ACHN (cell line): ENCODE data around the gene AUTS2.
A peak's percentile ranks its signal among the peaks of the same experiment; 100 is the strongest.

Experiments
- DNase-seq: peaks from one replicate; pipeline ENCODE4 v3.0.0-alpha.2; 2015
- in situ Hi-C: cut with HindIII; loops from 2 replicates; pipeline ENCODE4 v1.10.0; 2017; ENCODE audit warnings: low sequenced_read_pairs, low pct_ligation_motif_present, low pct_unique_long_range_greater_than_20kb

AUTS2 gene

DNA sequence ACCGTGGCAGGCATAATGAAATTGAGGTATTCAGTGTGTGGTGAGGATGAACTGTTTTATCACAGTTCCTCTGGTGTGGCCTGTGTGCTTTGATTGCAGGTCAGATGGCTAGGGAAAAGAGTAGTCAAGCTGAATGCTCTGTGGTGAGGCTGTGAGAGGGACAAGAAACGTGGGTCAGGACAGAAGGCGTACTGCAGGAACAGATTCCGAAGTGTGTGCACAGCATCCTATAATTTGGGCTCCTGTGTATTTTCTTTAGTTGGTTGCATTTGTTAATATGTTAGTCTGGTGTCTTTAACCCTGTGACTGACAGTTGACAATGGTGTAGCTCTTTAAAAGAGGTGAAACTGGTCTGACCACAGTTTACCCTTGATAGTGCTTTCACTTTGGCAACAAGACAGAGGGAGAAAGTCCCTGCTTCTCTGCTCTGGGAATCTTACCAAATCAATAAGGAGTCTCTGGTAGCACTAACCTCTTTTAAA, 76.5 kb downstream of the AUTS2 start:
- DNase-seq, result no peak
- in situ Hi-C loops, result no loop called here

DNA sequence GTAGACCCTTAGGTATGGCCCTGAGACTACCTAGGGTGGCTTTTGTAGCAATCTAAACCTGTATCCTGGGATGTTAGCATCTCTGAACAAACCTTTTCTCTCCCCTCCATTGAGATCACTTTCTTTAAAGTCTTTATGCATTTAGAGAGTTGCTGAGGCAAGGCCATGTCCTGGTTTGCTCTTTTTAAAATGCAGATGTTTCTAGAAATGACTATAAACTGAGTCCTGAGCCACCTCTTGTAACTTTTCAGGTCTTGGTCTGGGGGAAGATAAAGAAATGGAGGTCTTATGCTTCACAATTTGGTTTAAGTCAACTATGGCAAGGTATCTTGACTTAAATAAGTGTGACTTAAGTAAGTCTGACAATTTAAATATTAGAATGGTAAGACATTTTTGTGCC, 78.0 kb downstream of the AUTS2 start:
- no peak for DNase-seq
- in situ Hi-C loops, result no loop called here

DNA sequence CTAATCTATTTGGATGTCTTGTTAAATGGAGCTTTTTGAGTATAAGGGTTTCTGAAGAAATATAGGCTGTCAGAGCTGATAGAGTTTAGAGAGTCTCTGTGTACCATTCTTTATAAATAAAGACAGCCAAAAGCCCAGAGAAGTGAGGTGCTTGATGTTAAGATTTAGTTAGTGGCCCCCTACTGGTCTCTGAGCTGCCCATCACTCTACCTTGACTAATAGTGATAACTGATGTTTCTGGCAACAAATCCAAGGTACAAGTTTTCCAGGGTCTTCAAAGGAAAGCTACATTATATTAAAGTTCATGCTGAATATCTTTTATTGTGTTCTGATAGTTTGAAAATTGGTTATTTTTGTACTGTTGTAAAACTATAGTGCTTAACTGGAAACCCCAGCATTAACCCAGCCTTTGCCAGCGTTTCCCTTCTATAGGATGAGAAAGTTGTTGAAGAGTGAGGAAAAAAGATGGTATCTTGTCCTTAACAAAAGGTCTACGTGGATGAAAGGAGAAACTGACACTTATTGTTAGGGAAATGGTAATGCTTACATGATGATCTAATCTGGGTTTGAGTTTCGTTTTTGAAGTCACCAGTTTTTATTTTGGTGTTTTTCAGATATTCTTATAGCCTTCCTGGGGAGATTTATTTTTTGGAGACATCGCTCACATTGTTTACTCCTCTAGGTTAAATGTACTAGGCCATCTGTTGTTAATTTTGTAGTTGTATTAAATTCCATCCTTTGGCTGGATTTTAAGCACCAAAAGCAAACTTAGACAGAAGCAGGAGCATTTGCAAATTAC, 79.0 kb downstream of the AUTS2 start:
- peak; percentile 17 for DNase-seq
- in situ Hi-C loops, result no loop called here

DNA sequence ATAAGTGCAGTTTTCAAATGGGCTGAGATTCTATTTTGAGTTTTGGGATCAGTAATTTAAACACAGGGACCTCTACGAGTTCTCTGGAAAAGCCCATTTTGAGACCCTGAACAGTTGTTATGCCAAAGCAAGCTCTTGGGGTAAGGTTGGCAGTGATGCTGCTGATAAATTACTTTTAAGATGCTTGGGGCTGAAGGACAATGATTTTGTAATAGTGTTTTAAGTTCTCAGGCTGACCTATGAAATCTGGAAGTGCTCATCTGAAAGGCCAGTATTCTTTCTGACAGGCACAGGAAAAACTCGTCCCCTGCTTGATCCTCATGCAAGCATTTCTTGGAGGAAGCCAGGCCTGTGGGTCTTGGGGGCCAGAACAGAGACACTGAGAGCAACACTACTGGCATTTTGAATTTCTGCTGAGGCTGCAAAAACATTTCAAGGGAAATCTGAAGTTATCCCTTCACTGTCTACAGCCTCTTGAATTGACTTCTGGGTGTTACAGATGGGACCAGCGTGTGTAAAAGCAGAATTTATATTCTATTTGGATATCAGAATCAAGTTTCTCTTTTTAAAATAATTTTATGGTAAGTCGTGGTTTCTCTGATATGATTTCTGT, 79.7 kb downstream of the AUTS2 start:
- DNase-seq, result no peak
- in situ Hi-C loops, result no loop called here

DNA sequence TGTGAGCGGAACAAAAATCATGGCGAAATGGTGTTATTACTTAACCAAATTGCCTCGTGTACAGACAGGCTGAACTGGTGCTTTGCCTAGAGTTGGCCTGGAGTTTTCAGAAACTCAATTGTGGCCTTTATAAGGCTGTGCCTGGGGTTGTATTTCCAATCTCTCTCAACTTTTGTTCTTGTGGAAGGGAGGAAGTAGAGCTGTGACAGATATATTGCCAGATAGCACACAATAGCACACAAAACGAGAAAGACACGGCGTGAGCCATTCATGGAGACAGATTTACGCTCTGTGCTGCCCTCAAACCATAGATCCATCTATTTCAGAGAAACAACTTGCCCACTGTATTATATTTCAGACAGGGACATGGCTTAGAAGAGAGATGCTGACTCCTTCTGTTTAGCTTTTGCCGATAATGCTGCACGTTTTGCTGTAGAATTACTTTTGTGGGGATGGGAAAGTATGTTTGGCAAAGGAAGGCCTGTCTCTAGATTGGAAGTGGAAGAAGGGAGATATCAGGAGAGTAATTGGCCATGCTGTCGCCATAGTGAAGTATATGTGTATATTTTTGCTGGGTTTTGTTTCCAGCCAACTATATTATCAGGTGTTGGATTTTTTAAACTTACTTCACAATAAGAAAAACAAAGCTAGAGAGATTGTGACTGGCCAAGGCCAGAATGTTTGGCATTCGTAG, 80.4 kb downstream of the AUTS2 start:
- in situ Hi-C loops, result no loop called here
- DNase-seq, result no peak

DNA sequence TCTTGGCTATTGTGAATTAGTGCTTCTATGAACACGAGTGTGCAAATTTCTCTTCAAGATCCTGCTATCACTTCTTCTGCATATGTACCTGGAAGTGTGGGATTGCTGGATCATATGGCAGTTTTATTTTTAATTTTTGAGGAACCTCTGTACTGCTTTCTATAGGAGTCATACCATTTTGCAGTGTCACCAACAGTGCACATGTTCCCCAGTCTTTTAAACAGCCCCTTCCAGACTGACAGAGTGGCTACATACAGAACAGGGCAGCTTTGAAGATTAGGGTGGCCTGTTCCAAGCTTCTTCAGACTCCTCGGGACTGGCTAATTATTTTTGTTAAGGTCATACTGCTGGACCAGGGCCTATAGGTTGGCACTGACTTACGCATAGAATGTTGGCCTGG, 82.9 kb downstream of the AUTS2 start:
- DNase-seq, result no peak
- in situ Hi-C loops, result no loop called here

DNA sequence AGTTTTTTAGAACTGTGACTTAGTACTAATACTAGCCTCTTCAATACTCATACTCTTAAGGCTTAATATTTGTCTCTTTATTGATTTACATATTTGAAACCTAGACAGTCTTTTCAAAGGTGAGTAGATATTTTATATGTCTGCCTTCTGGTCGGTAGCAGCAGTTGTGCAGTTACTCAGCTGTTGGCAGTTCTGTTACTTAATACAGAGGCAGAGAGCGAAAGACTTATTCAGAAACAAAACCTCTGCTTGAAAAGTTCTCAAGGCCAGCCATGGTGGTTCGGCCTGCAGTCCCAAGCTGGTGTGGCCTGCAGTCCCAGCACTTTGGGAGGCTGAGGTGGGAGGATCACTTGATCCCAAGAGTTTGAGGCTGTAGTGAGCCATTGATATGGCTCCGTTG, 84.2 kb downstream of the AUTS2 start:
- in situ Hi-C loops, result no loop called here
- no peak for DNase-seq

DNA sequence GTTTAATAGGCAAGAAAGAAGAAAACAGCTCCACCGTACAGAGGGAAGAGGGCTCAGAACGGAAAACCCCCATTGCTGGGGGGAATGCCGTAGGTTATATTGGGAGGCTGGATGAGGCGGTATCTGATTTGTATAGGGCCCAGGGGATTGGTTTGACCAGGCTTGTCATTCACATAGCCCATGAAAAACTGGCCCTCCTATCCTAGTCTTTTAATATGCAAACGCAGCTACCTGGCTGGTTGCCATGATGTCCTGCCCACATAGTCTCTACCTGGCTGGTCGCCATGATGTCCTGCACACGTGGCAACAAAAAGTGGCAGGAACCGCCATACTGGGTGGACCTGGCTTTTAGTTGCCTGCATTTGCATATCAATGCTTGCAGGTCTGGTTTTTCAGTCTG, 84.7 kb downstream of the AUTS2 start:
- in situ Hi-C loops, result no loop called here
- no peak for DNase-seq

DNA sequence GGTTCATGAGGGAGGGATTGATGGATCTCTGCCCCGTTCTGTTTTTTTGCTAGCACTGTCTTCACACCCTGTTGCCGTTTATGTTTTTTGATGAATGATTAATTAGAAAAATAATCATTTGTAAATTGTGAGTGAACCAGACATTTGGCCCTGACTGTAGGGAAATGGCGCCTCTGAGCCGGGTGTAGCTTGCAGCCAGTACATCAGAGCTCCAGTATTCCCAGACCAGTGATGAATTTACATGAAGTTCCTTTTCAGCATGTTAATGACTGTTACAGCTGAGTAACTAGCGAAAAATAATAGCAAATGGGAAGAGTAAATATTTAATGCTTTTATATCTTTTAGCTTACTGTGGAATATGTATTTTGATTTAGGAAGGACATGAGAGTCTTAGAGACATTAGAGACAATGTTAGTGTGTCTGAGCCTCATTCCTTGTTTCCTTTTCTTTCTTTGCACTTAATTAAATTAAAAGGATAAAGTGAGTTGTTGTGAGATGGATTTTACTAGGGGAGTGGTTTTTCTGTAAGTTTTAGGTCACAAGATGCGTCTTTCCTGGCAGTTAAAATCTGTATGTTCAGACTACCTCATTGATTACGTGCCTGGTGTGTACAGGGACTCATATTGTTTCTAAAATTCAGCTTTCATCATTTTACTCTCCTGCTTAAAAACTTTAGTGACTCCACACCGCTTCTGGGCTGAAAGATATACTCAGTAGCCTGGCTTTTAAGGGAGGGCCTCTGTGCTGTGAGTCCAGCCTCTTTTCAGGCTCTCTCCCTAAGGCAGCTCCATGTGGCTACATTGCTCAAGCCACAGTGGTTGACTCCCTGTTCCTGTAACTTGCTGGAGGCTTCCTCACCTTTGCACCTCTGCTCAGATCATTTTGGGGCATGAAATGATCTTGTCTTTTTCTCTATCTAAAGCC, 86.4 kb downstream of the AUTS2 start:
- in situ Hi-C loops, result no loop called here
- DNase-seq, result no peak

DNA sequence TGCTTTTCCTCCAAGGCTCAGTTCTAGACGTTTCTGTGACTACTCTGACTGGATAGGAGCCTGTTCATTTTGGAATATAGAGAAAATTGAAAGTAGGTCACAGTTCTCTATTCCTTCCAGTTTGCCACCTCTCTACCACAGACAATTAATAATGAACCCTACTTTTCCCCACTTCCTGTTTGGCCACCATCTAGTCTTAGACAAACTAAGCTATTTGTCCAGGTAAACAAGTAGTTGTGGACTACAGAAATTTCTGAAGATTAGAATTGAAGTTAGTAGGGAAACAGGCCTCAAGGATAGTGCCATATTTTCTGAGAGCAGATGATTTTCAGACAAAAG, 87.0 kb downstream of the AUTS2 start:
- no peak for DNase-seq
- in situ Hi-C loops, result no loop called here

DNA sequence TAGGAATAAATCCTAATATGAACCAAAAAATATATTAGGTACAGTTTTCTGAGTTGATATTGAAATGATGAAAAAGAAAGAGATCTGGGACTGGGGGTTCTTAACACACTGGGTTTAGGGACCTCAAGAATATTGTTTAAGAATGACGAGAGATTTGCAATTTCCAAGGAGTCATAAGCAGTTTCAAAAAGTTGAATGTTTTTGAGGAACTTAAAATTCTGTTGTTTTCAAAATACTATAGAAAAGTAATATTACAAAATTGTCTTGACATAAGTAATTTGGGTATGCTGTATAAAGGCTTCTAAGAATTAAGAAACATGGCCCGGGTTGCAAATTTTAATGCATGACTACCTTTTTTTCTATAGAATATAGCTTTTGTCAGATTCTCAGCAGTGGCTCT, 88.1 kb downstream of the AUTS2 start:
- in situ Hi-C loops, result no loop called here
- DNase-seq, result no peak

DNA sequence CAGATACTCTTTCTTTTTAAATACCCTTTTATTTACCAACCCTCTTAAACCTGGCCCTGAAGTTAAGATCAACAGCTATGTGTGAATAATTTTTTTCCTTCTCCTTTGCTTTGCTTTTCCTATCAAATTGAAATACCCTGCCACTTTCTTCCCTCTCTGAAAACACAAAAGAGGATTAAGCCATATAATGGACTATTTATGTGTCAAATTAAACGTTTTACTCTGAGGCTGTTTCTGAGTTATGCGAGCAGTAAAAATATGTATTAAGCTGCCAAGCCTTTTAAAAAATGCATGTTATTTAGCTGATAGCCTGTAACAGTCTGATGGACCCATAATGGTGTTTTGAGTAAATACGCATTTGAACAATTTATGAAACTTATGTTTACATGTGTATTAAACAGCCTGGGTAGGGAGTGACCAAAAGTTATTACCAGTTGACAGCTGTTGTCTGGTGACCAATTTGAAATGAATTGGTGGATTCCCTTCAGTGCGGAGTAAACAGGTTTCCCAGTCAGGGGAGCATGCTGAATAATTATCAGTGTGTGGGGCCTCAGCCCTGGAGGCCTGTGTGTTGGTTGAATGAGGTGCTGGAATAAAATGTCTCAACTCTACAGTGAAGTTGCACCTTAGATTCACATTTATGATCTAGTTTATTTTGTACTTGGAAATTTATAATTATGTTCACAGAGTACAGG, 89.6 kb downstream of the AUTS2 start:
- in situ Hi-C loops, result no loop called here
- DNase-seq, result no peak

DNA sequence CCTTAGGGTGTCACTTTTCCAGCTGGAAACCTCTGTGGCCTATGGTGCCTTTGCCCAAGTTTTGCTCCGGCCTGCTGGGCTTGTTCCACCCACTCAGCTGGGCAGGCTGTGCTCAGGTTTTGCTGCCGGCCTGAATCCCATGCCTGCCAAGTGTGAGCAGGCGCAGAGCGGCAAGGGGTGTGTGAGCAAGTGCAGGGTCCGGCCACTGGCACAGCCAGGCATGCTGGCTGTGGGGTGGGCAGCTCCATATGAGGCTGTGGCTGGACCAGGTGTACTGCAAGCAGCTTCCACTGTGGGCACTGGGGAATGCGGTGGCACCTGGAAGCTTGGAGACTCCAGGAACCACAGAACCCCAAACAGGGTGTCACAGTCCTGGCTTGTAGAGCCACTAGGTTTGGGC, 92.1 kb downstream of the AUTS2 start:
- in situ Hi-C loops, result no loop called here
- no peak for DNase-seq

DNA sequence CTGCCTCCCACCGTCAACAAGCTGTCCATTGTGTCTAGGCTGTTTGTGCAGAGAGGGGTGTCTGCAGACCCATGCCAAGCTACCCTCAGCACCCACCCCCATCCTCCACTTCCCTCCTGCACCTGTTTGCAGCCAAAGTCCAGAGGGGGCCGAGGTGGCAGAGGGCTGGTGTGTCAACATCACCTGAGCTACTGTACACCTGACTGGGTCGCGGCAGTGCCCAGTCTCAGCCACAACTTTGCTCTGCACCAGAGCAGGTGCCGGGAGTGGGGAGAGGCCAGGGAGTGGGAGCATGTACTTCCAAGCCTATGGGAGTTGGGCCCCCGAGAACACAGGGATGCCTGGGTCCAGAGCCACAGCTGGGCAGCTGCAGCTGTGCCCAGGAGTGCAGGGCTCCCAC, 93.1 kb downstream of the AUTS2 start:
- in situ Hi-C loops, result no loop called here
- no peak for DNase-seq

DNA sequence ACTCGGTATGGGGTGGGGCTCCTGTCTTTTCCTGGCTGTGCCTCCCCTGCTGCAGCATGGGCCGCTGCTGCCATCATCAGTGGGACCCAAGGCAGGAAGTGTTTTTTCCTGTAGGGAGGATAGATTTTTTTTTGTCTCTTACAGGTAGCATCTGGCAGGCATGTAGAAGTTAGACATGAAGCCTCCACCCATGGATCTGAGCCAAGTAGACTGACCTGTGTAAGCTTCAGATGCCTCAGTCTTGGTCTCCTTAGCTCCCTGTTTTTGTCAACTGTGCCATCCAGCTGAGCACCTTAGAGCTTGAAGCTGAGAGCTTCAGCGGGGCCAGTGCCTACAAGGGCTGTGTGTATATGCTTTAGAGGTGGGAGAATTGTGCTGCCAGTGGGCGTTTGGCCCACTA, 93.5 kb downstream of the AUTS2 start:
- in situ Hi-C loops, result no loop called here
- no peak for DNase-seq

DNA sequence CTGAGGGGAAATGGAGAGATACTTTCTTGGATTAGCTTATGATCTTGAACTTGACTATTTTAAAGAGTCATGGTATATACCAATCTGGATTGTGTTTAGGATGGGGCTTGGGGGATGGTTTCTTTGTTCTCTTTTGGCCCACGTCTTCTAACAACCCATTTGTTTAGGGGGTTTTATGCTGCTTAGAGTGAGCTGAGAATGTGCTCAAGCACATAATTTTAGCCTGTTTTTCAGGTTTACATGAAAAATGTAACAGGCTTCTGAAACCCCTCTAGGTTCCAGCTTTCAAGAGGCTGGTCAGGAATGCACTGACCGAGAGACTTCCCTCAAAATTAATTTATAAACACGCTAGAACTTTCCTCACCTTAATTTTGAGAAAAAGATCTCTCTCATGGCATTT, 94.3 kb downstream of the AUTS2 start:
- in situ Hi-C loops, result no loop called here
- DNase-seq, result no peak

DNA sequence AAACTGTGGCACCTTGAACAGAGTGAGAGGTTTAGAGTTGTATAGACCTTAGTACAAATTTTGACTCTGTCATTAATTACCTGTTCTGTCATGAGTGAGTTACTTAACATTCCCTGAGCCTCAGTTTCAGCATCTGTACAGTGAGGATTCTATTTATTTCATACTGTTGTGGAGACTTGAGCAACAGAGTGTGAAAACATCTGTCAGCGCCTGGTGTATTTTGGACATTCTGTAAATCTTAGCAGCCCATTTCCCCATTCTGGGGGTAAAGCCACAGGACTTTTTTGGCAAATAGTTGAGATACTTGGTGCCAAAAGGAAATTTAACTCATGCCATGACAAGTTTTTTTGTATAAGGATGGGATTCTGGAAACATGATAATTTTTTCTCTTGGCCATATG, 94.8 kb downstream of the AUTS2 start:
- no peak for DNase-seq
- in situ Hi-C loops, result no loop called here

DNA sequence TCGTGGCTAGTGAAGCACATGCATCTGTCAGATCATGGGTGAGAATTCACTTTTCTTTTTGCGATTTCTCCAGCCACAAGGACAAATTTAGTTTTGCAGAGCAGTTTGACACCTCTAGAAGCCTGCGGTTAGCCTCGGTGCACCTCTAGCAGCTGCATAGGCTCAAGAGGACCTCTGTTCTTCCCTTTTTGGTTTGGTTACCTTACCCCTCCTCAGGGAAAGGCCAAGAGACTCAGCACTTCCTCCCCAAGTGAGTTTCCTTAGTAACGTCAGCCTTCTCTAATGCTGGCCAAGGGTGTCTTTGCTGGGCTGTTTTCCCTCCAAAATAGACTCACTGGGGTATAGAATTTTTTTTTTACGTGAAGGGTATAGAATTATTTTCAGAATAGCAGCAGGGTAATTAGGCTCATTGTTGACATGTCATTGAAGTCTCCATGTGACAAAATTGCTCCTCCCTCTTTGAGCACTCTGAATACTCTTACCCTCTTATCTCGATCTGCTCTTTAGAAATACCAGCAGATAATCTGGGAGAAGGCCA, 97.8 kb downstream of the AUTS2 start:
- no peak for DNase-seq
- in situ Hi-C loops, result no loop called here
